NCI-H1048 (cell line): ENCODE measurements around the gene PPP6R3.
A peak's percentile ranks its signal among the peaks of the same experiment; 100 is the strongest.

Source experiments
- DNase-seq: peaks from one replicate; lab custom pipeline; 2025; lab: John Stamatoyannopoulos, UW

The PPP6R3 gene

GRCh38 chr11:68564261-68564660 lies 103.7 kb downstream of the PPP6R3 start:
- DNase-seq = no peak

DNA sequence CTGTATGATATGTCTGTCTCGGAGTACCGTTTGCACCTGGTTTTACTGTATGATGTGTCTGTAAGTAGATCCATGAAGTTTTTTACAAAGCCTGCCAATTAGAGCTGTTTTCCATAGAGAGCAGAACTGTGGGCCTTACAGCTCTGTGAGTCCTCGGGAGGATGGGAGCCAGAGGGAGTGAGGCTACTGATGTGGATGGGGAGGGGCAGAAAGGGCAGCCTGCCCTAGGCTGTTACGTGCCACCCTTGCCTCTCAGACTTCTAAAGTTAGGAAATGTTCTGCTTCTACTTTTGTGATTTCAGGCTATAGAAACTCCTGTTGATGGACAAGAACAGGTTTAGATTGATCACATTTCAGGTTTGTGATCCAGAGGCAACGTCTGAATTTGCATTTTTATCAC lies 105.2 kb downstream of the PPP6R3 start:
- DNase-seq = no peak

- no peak for DNase-seq
These were observed 107.0 kb downstream of the PPP6R3 start for GRCh38 chr11:68567553-68567952.

DNA sequence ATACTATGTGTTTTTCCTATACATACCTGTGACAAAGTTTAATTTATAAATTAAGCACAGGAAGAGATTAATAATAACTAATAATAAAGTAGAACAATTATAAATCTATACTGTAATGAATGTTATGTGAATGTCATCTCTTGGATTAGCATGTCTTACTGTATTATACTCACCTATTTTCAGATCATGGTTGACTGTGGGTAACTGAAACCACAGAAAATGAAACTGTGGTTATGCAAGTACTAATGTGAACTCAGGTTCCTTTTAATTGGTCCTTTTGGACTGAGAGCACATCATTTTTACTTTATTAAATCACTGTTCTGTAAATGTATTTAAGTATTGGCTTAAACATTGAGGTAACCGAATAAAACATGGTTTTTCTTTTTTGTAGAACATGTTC lies 108.8 kb downstream of the PPP6R3 start:
- DNase-seq = no peak

- DNase-seq = no peak
These were observed 110.1 kb downstream of the PPP6R3 start for GRCh38 chr11:68570691-68571090.

DNA sequence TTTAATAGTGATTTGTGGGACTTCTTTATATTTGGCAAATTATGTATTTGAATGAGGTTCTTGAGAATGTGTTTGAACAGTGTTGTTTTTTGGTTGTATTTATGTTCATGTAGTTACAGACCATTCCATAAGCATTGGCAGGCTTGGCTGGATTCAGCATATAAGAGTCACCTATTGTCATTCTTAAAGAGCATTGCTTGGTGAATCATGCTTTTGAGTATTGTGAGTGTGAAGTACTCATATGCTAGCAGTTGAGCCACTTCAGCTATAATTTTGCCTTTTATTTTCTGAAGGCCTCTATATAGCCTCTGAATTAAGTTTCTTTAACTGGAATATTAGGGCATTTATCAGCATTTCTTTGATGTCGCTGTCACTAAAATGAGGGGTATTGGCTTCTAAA lies 113.8 kb downstream of the PPP6R3 start:
- no peak for DNase-seq

GRCh38 chr11:68575025-68575665 lies 114.6 kb downstream of the PPP6R3 start:
- no peak for DNase-seq

- DNase-seq = no peak
These were observed 118.9 kb downstream of the PPP6R3 start for GRCh38 chr11:68579455-68579854.

GRCh38 chr11:68581439-68581838 lies 120.9 kb downstream of the PPP6R3 start:
- no peak for DNase-seq

GRCh38 chr11:68581901-68582300 lies 121.3 kb downstream of the PPP6R3 start:
- DNase-seq = no peak

DNA sequence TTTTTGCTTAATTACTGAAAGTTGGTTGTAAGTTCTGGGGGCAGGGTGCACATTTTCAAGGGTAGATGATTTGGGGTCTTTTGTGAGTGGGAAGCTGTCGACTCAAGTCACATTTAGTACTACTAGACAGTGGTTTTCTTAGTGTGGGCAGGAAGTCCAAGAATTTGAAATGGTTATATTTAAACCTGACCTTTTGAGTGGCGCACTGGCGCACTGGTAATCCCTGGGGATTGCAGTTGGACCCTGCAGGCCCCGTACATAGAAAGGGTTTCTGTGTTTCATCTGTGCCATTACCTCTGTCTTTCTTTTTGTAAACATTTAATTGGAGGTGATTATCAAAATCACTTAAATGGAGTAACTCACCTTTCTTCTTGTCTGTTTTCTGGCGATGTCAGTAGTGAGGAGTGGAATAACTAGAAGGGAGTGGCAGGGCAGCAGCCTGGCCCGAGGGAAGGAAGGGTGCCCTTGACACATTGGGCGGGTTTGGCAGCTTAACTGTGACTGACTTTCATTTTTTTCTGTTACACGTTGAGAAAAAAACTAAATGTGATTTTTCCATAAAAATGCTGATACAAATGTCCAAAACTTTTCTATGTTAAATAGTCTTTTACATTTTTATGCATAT lies 122.0 kb downstream of the PPP6R3 start:
- no peak for DNase-seq

DNA sequence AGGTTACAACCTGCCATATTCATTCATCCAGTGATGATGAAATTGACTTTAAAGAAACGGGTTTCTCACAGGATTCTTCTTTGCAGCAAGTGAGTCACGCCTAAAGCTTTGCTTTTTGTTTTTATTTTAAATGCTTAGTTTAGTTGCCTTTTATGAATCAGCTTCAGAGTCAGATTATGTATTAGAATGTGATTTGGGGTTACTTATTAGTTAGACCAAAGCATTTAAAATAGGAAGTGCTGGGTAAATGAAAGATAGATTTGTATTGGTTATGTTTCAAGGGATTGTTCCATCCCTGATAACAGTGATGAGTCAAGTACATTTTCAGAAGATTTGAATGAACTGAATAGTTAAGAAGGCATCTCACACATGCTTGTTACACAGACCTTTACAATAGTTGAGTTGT lies 122.5 kb downstream of the PPP6R3 start:
- DNase-seq = no peak

DNA sequence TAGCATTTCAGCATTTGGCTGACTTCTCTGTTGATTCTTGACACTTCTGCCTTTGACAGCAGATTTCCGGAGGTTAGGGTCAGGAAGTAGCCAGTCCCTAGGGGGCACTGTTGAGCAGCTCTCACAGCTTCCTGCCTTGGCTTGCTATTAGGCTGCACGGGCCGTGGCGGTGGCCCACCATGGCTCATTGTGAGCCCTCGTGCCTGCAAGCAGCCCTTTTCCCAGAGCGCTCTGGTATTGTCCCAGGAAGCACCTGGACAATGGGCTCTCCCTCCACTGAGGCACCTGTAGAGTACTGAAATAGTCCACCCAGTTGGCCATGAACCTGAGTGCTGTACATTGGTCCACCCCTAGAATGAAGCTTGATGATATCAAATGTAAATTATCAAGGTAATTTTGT lies 123.5 kb downstream of the PPP6R3 start:
- DNase-seq = peak; percentile 17

- DNase-seq = no peak
These were observed 124.5 kb downstream of the PPP6R3 start for GRCh38 chr11:68584991-68585524.

DNA sequence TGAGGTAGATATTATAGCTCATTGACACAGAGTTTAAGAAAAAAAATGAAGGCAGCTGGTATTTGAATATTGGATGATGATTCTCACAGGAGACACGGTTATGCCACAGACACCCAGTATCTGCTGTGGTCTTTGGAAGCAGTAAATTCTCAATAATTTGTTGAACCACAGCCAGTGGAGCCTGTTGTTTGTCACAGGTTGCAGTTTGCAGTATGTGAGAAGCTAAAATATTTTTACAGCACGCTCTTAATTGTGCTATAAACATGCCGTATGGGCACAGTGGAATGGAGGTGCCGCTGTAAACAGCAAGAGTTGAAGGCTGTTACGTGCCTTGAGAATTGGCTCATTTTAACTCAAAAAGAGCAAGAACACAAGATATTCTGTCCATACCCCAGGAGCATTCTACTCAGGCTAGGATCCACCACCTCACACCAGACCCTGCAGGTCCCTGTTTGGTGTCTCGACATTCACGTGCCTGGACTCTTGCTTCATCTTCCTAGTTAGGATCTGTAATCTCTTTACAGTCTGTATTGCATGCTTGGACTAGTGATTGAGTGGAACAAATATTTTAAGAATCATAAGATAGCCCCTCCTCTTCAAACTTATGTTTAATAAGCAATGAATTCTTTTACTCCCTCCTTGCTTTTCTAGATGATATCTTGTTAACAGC lies 129.1 kb downstream of the PPP6R3 start:
- no peak for DNase-seq

- no peak for DNase-seq
These were observed 131.2 kb downstream of the PPP6R3 start for GRCh38 chr11:68591719-68592118.

DNA sequence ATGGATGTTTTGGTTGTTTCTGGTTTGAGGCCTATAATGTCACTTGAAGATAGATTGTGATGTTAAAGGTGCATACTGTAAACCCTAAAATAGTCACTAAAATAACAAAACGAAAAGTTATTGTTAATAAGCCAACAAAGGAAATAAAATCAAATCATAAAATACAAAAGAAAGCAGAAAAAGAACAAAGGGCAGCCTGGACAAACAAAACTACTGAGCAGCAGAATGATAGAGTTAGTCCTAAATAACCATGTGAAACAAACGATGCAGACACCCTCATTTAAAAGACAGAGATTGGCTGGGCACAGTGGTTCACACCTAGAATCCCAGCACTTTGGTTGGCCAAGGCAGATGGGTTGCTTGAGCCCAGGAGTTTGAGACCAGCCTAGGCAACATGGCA lies 132.9 kb downstream of the PPP6R3 start:
- DNase-seq = no peak

DNA sequence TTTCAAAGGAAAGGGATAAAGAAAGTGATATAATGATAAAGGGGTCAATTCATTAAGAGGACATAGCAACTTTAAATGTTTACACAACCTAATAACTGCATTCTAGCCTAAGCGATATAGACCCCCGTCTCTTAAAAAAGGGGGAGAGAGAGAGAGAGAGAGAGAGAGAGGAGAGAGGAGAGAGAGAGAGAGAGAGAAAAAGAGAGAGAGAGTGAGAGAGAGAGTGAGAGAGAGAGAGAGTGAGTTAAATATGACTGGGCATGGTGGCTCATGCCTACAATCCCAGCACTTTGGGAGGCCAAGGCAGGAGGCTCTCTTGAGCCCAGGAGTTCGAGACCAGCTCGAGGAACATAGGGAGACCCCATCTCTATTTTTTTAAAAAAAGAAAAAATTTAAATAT lies 133.6 kb downstream of the PPP6R3 start:
- DNase-seq = no peak

- DNase-seq = no peak
These were observed 135.7 kb downstream of the PPP6R3 start for GRCh38 chr11:68596231-68596630.

DNA sequence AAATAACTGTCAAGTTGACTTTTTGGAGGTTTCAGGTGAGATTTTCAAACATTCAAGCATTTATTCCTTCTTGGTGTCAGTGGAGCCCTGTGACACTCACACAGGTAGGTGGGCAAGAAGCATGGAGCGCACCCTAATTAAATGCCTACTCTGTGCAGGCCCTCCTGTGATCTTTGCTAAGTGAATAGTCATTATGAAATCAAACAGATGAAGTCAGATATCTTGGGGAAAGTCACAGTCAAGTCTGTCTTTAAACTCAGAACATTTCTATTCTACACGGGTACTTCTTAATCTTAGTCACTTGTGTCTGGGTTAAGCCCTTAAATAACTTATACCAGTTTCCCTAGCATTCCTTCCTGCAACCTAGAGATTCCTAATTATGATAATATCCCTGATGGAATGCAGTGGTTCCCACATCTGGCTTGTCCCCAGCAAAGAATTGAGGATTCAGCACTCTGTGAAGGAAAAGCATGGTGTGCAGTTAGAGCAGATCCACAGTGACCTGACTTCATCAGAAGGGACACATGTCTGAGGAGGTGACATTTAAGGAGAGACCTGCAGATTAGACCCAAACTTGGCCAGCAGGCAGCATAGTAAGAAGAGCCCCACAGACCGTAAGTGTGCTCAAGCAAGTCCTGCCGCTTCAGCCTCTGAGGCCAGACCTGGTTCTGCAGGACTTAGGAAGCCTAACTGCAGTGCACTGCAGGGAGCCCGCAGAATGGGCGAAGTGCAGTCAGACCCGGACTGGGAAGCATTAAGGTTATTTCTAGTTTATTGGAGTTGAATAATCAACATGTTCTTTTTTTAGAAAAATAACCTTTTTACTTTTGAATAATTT lies 138.5 kb downstream of the PPP6R3 start:
- no peak for DNase-seq

DNA sequence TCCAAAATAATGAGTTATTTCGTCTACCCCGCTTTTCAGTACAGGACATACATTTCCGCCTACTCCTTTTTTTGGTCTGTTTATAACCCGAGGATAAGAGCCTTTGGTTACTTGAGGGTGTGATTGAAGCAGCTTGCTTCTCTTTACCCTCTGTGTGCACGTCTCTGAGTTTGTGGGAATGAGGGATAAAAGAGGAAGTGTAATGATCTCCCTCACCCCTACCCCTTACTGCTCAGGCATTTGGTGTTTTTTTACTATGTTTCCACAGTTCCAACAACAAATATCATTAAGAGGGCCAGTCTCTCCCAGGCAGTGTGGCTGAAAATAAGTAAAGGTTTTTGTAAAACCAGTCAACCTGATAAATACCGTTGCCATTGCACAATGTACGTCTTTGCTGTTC lies 140.6 kb downstream of the PPP6R3 start:
- DNase-seq = no peak

GRCh38 chr11:68609761-68610160 lies 149.2 kb downstream of the PPP6R3 start:
- DNase-seq = no peak
